ENCODE results near the gene KRTAP4-3.
A peak's percentile ranks its signal among the peaks of the same experiment; 100 is the strongest.
"Not testable (repeated sequence)": the region's sequence is repeated elsewhere in the genome, so short reads cannot be mapped to it uniquely, and the experiment has no call there.

The KRTAP4-3 gene

GRCh38 chr17:41168121-41168520 is at the start of gene KRTAP4-3:
TSS of gene KRTAP4-3 (minus strand) at chr17:41168221. CDS start at chr17:41168172, 49 bp downstream.
- DNase-seq (ENCODE audit: low read depth) = no peak

GRCh38 chr17:41215681-41216080 is 47.7 kb upstream of the KRTAP4-3 start:
- DNase-seq (ENCODE audit: low read depth) = no peak

DNA sequence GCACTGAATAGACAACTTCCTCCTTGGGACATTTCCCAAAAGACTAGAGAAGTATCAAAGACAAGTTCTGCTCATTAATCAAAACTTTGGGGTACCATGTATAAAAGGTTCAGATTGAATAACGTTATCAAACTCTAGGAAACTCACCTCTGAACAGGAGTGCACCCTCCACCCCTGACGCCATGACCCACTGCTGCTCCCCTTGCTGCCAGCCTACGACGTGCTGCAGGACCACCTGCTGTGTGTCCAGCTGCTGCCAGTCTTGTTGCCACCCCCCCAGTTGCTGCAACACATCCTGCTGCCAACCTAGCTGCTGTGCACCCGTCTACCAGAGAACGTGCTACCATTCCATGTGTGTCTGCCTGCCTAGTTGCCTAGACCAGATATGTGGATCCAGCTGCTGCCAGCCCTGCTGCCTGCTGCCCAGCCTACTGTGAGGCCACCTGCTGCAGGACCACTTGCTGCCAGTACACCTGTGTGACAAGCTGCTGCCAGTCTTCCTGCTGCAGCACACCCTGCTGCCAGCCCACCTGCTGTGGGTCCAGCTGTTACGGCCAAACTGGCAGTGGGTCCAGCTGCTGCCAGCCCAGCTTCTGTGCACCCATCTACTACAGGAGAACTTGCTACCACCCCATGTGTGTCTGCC is 44.6 kb upstream of the KRTAP4-3 start:
- DNase-seq (ENCODE audit: low read depth) = no peak

- peak; percentile 1 for DNase-seq (ENCODE audit: low read depth)
Measured at GRCh38 chr17:41211845-41212466, 43.9 kb upstream of the KRTAP4-3 start.

GRCh38 chr17:41199421-41200078 is 31.5 kb upstream of the KRTAP4-3 start:
- no peak for DNase-seq (ENCODE audit: low read depth)

DNA sequence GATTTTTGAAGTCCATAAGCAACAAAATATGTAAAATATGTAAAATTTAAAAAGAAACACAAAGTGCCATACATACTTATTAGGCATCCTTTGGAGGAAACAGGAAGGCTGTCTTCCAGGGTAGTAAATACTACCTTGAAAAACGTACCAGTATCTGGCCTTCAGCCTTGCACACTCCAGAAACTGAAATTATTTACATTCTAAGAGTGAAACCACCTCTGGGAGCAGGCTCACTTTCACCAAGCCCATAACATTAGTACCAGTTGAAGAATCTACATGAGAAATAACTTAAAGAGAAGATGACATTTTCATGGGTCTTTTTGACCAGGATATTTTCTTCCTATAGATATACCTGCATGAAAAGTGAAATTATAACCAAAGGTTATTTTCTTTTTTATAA is 28.0 kb upstream of the KRTAP4-3 start:
- no peak for DNase-seq (ENCODE audit: low read depth)

- no peak for DNase-seq (ENCODE audit: low read depth)
Measured at GRCh38 chr17:41190328-41190727, 22.3 kb upstream of the KRTAP4-3 start.

GRCh38 chr17:41189837-41190318 is 21.9 kb upstream of the KRTAP4-3 start, which contains the start of gene KRTAP9-1:
TSS of gene KRTAP9-1 (plus strand) at chr17:41189887. CDS start at chr17:41189887, 0 bp downstream.
- DNase-seq (ENCODE audit: low read depth) = not testable (repeated sequence)

DNA sequence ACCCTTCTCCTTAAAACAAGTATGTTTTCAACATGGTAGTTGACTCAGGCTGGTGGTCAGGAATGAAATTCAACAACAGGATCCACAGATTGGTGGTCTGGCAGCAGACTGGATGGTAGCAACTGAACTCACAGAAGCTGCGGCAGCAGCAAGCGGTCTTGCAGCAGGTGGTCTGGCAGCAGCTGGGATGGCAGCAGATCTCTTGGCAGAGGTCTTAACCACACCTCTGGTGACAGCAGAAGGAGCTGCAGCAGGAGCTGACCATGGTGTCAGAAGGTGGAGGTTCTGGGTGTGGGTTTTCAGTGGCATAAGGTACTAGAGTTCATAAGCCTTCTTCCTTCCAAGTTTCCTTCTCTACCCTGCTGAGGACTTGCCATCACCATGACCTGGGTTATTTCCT is 18.9 kb upstream of the KRTAP4-3 start:
- DNase-seq (ENCODE audit: low read depth) = no peak

- DNase-seq (ENCODE audit: low read depth) = no peak
Measured at GRCh38 chr17:41185001-41185400, 17.0 kb upstream of the KRTAP4-3 start.

DNA sequence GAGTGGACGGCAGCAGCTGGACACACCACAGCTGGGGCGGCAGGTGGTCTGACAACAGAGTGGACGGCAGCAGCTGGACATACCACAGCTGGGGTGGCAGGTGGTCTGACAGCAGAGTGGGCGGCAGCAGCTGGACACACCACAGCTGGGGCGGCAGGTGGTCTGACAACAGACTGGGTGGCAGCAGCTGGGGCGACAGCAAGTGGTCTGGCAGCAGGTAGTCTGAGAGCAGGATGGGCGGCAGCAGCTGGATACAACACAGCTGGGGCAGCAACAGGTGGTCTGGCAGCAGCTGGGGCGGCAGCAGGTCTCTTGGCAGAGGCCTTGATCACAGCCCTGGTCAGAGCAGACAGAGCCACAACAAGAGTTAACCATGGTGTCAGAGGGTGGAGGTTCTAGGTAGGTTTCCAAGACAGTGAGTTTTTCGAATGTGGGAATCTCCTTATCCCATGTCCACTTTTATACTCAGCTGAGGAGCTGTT is 16.5 kb upstream of the KRTAP4-3 start, which contains the start of gene KRTAP4-1:
KRTAP4-1 (minus strand) TSS at position 432 of the 482 bp plus-strand sequence; CDS start at position 375, 57 bp downstream.
- DNase-seq (ENCODE audit: low read depth) = no peak

GRCh38 chr17:41178843-41179616 is 11.0 kb upstream of the KRTAP4-3 start:
- DNase-seq (ENCODE audit: low read depth) = no peak

DNA sequence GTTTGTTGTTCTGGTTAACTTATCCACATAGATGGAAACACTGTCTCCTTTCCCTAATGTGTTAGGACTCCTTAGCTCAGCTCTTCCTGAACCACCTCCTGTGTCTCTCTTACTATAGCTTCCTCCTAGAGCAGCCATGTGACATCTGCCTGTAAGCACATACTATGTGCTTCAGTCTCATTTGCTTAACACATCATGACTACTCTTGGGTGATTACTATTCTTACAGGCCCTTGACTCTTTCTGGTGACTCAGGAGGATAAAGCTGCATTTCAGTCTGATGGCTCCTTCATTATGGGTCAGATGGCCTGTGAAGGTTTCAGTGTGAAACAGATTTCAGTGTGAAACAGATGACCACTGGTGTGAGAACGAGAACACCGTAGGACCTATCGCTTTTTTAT is 10.3 kb upstream of the KRTAP4-3 start:
- peak; percentile 30 for DNase-seq (ENCODE audit: low read depth)

DNA sequence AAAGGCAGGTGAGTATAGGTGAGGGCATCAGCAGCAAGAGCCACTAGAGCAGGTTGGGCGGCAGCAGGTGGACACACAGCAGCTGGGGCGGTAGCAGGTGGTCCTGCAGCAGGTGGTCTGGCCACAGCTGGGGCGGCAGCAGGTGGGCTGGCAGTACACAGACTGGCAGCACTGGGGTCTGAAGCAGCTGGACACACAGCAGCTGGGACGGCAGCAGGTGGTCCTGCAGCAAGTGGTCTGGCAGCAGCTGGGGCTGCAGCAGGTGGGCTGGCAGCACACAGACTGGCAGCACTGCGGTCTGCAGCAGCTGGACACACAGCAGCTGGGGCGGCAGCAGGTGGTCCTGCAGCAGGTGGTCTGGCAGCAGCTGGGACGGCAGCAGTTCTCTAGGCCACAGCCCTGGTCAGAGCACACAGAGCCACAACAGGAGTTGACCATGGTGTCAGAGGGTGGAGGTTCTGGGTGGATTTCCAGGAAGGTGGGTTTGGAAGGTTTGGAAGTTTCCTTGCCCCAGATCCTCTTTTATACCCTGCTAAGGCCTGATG is 9.8 kb upstream of the KRTAP4-3 start, which contains the start of gene KRTAP4-2:
KRTAP4-2 (minus strand) TSS at position 495 of the 545 bp plus-strand sequence; CDS start at position 438, 57 bp downstream.
- DNase-seq (ENCODE audit: low read depth) = no peak

DNA sequence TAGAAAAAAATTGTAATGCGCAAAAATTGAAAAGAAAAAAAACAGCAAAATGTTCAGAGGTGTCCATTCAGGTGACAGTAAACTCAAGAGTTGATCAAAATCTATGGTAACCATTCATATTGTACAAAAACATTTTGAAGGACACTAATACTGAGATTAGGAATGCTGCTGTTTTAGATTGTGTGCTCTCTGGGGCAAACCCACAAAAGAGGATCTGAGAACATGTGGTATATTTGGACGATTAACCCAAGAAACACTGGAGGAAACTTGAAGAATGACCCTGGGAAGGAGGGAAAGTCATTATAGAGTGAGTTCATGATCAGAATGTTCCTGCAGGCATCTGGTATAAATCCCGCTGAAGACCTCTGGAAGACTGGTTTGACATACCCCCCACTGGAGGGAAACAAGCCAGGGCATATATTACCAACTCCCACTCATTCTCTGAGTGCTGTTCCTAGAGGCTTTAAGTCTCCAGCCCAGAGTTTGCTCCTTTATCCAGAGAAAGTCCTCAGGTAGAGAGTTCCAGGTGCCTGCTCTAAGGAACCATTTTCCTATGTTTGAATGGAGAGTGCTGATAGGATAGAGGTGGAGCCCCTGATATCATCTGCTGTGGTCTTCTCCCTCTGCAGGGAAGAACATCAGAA is 8.8 kb upstream of the KRTAP4-3 start:
- peak; percentile 3 for DNase-seq (ENCODE audit: low read depth)

DNA sequence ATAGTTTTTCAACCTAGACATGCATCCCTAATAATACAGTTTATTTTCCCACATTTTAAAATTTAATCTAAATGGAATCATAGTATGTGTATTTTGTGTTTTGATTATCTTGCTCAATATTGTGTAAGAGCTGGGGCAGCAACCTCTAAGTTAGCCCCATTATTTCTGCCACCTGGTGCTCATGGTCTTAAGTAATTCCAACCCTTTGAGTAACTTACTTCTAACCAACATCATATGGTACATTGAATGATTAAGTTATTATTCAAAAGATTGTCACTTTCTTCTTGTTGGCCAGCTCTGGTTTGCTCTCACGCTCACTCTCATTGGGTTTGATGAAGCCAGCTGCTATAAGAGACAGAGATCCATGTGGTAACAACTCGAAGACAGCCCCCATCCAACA is 3.9 kb upstream of the KRTAP4-3 start:
- peak; percentile 58 for DNase-seq (ENCODE audit: low read depth)

GRCh38 chr17:41167561-41167960 is 460 bp downstream of the KRTAP4-3 start:
- no peak for DNase-seq (ENCODE audit: low read depth)

GRCh38 chr17:41163828-41164227 is 4.2 kb downstream of the KRTAP4-3 start:
- DNase-seq (ENCODE audit: low read depth) = peak; percentile 16

DNA sequence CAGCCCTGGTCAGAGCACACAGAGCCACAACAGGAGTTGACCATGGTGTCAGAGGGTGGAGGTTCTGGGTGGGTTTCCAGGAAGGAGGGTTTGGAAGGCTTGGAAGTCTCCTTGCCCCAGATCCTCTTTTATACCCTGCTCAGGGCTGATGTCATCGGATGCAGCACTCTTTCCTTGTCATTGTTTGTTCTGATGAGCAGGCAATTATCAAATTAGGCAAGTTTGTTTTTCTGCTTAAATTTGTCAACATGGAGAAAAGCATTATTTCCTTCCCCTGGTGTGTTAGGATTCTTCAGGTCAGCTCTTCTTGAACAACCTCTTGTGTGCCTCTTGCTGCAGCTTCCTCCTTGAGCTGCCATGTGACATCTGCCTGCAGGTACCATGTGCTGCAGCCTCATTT is 7.4 kb downstream of the KRTAP4-3 start, which contains the start of gene KRTAP4-4:
KRTAP4-4 (minus strand) TSS at position 101 of the 400 bp plus-strand sequence; CDS start at position 44, 57 bp downstream.
- DNase-seq (ENCODE audit: low read depth) = no peak

DNA sequence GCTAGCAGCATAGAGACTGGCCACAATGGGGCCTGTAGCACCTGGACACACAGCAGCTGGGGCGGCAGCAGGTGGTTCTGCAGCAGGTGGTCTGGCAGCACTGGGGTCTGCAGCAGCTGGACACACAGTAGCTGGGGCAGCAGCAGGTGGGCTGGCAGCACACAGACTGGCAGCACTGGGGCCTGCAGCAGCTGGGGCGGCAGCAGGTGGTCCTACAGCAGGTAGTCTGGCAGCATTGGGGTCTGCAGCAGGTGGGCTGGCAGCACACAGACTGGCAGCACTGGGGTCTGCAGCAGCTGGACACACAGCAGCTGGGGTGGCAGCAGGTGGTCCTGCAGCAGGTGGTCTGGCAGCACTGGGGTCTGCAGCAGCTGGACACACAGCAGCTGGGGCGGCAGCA is 7.8 kb downstream of the KRTAP4-3 start:
- DNase-seq (ENCODE audit: low read depth) = not testable (repeated sequence)

- peak; percentile 4 for DNase-seq (ENCODE audit: low read depth)
Measured at GRCh38 chr17:41153856-41154255, 14.2 kb downstream of the KRTAP4-3 start.
